Measurements from ENCODE around the gene EMP3. TPM values are rescaled to one million over a fixed set of nuclear protein-coding genes. Genes with fewer than 3 reads are reported as not detected.
"Not testable (repeated sequence)": the region's sequence is repeated elsewhere in the genome, so short reads cannot be mapped to it uniquely, and the experiment has no call there.

EMP3 gene
- total RNA-seq, 2 experiments from 2014 or later: 285 to 303 TPM

DNA sequence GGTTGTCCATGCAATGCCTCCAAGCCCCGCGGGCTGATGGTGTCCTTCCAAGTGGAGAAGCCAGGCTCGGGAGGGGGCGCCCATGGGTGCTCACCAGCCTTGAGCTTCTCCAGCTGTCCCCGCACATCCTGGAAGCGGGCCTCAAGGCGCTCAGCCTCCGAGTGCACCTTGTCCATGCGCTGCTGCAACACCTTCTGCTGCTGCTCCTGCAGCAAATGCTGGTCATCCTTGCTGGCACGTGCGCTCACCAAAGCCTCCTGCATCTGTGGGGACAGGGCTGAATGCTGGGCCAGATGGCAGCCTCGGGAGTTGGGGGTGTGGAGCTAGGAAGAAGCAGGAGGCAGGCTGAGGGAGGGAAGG lies 22.8 kb upstream of the EMP3 start:
- POLR2A ChIA-PET: no interaction called here
- no peak overlapping the region for H3K27ac Mint-ChIP-seq

GRCh38 chr19:48303367-48303766 lies 22.0 kb upstream of the EMP3 start:
- no peaks in the 10 kb centered on the region for H3K9me3 Mint-ChIP-seq
- no peak overlapping the region for H3K4me3 Mint-ChIP-seq
- POLR2A ChIA-PET: no interaction called here
- H3K27me3 Mint-ChIP-seq: peaks cover 2% of the 10 kb centered on the region
- no peaks in the 10 kb centered on the region for H3K4me1 Mint-ChIP-seq
- ATAC-seq (ENCODE audit: low read depth) (no peak), DNase-seq (no peak)
- no peak overlapping the region for H3K27ac Mint-ChIP-seq
- H3K36me3 Mint-ChIP-seq: no peaks in the 10 kb centered on the region

More for the DNA sequence above, 22.8 kb upstream of the EMP3 start:
- Mint-ChIP-seq H3K36me3 (no peaks in the 10 kb centered on the region), H3K4me3 (no peak overlapping the region), H3K9me3 (no peaks in the 10 kb centered on the region), H3K27me3 (peaks cover 2% of the 10 kb centered on the region), H3K4me1 (no peaks in the 10 kb centered on the region)
- ATAC-seq (ENCODE audit: low read depth) (no peak), DNase-seq (no peak)

DNA sequence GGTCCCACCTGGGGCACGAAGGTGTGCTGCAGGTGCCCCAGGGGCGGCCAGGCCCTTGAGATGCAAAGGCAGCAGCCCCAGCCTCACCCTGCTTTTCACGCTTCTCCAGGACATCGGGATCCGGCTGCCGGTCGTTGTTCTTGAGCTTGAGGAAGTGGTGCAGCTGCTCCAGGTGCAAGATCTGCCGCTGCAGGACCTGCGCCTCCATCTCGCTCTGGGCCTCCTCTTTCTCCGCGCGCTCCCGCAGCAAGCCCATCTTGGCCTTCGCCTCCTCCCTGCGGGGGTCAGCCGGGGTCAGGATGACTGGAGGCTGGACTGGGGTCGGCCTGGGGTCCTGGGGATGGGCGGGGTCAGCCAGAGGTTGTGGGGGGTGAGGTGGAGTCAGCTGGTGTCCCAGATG lies 21.5 kb upstream of the EMP3 start:
- Mint-ChIP-seq H3K4me1 (no peaks in the 10 kb centered on the region), H3K27ac (no peak overlapping the region), H3K27me3 (peaks cover 2% of the 10 kb centered on the region), H3K36me3 (no peaks in the 10 kb centered on the region), H3K9me3 (no peaks in the 10 kb centered on the region), H3K4me3 (no peak overlapping the region)
- ATAC-seq (ENCODE audit: low read depth) (no peak), DNase-seq (no peak)
- POLR2A ChIA-PET: no interaction called here

DNA sequence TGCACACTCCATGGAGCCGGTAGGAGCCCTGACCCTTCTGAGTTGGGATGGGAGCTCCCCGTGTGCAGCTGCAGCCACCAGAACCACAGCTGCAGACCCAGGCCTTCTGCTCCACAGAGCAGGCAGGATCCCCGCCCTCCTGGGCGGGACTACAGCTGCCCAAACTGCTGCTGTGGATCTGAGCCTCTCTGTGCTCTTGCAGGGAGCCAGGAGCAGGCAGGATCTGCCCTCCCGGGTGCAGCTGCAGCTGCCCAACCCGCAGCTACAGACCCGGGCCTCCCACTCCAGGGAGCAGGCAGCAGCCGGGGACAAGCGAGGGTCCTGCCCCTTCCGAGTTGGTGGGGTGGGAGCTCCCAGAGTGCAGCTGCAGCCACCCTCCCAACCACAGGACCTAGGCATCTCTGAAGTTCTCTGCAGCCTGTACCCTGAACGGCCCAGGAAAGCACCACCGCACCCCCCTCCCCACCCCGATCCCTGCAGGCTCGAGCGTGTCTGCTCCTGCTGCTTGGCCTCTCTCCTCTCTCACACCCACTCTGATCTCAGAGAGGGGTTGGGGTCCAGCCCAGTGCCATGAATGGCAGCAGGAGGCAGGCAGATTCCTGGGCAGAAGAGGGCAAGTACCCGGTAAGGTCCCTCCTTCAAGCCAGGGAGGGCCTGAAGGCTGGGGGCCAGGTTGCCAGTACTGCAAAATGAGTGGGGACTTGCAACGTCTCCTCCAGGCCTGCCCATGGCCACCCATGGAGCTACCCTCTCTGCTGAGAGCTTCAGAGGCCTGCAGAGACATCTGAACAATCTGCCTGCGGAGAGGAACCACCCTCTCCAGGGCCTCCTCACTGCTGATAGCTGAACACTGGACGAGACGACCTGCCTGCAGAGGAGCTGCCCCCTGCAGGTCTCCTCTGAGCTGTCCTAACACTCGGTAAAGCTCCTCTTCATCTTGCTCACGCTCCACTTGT lies 16.4 kb upstream of the EMP3 start:
- Mint-ChIP-seq H3K4me1 (no peaks in the 10 kb centered on the region), H3K36me3 (no peaks in the 10 kb centered on the region), H3K27me3 (peaks cover 4% of the 10 kb centered on the region), H3K4me3 (no peak overlapping the region), H3K27ac (no peak overlapping the region), H3K9me3 (no peaks in the 10 kb centered on the region)
- POLR2A ChIA-PET: no interaction called here
- ATAC-seq (ENCODE audit: low read depth) (no peak), DNase-seq (no peak)

DNA sequence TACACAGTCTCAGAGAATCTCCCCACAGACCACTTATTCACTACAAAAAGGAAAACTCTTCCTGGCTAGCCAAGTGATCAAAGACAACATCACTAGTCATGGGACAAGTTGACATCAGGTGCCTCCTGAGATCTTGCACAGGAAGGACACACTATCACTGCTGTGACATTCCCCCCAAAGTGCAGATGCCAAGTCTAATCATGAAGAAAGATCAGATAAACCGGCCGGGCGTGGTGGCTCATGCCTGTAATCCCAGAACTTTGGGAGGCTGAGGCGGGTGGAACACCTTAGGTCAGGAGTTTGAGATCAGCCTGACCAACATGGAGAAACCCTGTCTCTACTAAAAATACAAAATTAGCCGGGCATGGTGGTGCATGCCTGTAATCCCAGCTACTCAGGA lies 15.6 kb upstream of the EMP3 start:
- POLR2A ChIA-PET; H3K36me3 Mint-ChIP-seq; ATAC-seq (ENCODE audit: low read depth); H3K27me3 Mint-ChIP-seq; H3K4me1 Mint-ChIP-seq; DNase-seq; H3K4me3 Mint-ChIP-seq; H3K27ac Mint-ChIP-seq; H3K9me3 Mint-ChIP-seq: not testable (repeated sequence)

DNA sequence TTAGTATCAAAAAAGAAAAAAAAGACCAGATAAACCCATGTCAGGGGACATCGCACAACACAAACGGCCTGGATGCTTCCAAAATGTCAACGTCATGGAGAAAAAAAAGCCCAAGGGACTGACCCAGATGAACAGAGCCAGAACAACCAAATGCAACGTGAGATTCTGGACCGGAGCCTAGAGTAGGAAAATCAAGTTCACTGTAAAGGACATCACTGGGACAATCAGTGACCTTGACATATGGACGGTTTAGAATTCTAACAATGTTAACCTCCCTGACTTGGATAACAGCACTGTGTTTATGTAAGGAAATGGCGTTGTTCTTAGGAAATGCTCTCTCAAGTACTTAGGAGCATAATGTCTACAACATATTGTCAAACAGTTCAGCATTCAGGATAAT lies 15.1 kb upstream of the EMP3 start:
- POLR2A ChIA-PET: no interaction called here
- no peak for DNase-seq
- Mint-ChIP-seq H3K27ac (no peak overlapping the region), H3K27me3 (peaks cover 4% of the 10 kb centered on the region), H3K36me3 (no peaks in the 10 kb centered on the region), H3K4me1 (no peaks in the 10 kb centered on the region), H3K4me3 (no peak overlapping the region), H3K9me3 (no peaks in the 10 kb centered on the region)
- ATAC-seq (ENCODE audit: low read depth): no peak

DNA sequence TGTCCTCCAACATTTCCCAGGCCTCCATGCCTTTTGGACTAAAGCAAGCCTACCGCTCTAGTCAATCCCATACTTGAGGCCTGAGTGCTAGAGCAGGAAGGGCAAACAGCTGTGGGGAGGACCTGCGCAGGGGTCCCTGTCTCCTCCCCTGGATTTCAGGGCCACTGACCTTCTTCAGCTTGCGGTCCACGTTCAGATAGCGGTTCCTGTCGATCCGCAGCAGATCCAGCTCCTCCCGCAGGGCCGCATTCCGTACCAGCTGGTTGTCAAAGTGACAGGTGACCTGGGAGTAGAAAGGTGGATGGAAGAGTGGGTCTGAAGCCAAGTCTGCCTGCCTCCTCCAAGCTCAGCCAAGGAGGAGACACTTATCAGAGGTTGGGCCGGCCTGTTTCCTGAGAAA lies 14.0 kb upstream of the EMP3 start:
- POLR2A ChIA-PET: no interaction called here
- DNase-seq (no peak), ATAC-seq (ENCODE audit: low read depth) (no peak)
- no peak overlapping the region for H3K4me3 Mint-ChIP-seq
- no peak overlapping the region for H3K27ac Mint-ChIP-seq
- H3K27me3 Mint-ChIP-seq: peaks cover 4% of the 10 kb centered on the region
- no peaks in the 10 kb centered on the region for H3K4me1 Mint-ChIP-seq
- H3K36me3 Mint-ChIP-seq: no peaks in the 10 kb centered on the region
- no peaks in the 10 kb centered on the region for H3K9me3 Mint-ChIP-seq

GRCh38 chr19:48315712-48316111 lies 9.6 kb upstream of the EMP3 start:
- Mint-ChIP-seq H3K27me3 (no peaks in the 10 kb centered on the region), H3K27ac (no peak overlapping the region), H3K4me3 (no peak overlapping the region), H3K9me3 (no peaks in the 10 kb centered on the region), H3K36me3 (no peaks in the 10 kb centered on the region), H3K4me1 (peaks cover 9% of the 10 kb centered on the region)
- ATAC-seq (ENCODE audit: low read depth): no peak
- POLR2A ChIA-PET: interaction anchor here (0.7 kb wide), 1 partner anchor 26 kb away, joined by 3 read pairs; no protein-coding TSS in a partner anchor
- no peak for DNase-seq

DNA sequence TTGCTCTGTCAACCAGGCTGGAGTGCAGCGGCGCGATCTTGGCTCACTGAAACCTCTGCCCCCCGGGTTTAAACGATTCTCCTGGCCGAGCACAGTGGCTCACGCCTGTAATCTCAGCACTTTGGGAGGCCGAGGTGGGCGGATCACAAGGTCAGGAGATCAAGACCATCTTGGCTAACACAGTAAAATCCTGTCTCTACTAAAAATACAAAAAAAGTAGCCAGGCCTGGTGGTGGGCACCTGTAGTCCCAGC lies 7.7 kb upstream of the EMP3 start:
- not testable (repeated sequence) for H3K4me3 Mint-ChIP-seq; ATAC-seq (ENCODE audit: low read depth); H3K27ac Mint-ChIP-seq; DNase-seq; H3K9me3 Mint-ChIP-seq; H3K27me3 Mint-ChIP-seq; H3K36me3 Mint-ChIP-seq
- POLR2A ChIA-PET: interaction anchor here (0.9 to 9.5 kb wide), 2 partner anchors 15 to 73 kb away, joined by 3 to 223 read pairs; partner anchors contain the start of gene KDELR1
- H3K4me1 Mint-ChIP-seq: peaks cover 22% of the 10 kb centered on the region

DNA sequence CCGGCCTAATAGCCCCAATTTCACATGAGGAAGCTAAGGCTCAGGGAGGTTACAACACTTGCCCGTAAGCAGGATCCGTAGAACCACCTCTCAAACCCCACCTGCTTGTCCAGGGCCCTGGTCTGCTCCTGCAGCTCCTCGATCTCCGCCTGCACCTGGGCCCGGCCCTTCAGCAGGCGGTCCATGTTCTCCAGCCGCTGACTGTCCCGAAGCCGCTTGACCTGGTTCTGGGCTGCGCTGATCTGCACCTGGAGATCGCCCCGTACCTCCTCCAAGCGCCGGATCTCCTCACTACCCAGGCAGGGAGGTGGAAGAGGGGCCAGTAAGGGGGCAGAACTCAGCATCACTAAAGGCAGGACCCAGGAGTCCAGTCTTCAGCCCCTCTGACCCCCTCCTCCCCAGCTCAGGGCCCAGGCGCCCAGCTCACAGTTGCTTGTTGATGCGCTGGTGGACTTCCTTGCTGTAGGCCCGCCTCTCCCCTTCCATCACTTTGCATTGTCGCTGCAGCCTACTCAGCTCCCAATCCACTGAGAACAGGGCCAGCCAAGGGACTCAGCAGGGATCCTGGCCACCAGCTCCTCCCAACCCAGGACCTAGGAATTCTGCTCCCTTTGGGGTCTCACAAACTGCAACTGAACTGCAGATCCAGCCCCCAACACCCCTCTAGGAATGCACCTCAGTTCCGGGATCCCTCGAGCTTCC lies 6.9 kb upstream of the EMP3 start:
- DNase-seq (no peak), ATAC-seq (ENCODE audit: low read depth) (no peak)
- H3K36me3 Mint-ChIP-seq: no peaks in the 10 kb centered on the region
- no peak overlapping the region for H3K27ac Mint-ChIP-seq
- peaks cover 30% of the 10 kb centered on the region for H3K4me1 Mint-ChIP-seq
- POLR2A ChIA-PET: interaction anchor here (0.9 to 9.5 kb wide), 2 partner anchors 14 to 72 kb away, joined by 3 to 223 read pairs; partner anchors contain the start of gene KDELR1
- H3K9me3 Mint-ChIP-seq: no peaks in the 10 kb centered on the region
- H3K4me3 Mint-ChIP-seq: no peak overlapping the region
- no peaks in the 10 kb centered on the region for H3K27me3 Mint-ChIP-seq

DNA sequence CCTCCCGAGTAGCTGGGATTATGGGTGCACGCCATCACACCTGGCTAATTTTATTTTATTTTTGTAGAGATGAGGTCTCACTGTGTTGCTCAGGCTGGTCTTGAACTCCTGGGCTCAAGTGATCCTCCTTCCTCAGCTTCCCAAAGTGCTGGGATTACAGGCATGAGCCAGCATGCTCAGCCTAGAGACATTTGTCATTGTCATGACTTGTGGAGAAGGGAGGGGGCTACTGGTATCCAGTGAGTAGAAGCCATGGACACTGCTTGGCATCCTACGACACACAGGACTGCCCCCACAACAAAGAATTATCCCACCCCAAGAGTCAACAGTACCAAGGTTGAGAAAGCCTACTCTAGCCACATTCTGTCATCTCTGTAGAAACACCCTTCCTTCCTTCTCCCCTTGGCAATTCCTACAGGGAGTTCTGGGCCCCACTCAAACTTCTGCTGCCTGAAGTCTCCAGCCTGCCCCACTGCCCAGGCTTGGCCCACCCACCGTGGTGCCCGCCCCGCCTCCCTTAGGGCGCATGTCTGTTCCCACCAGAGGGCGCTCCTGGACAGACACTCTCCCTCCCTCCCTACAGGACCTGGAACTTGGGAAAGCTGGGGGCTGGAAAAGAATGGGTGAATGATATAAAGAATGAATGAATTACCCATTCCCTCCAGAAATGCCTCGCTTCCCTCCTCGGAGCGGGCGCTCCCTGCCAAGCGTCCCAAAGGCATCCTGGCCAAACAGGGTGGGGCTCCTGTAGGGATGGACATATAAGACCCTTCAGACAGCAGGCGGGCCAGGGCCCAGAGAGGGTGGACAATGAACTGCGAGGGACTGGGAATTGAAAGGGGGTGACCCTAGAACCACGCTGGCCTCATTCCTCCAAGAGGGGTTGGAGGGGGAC lies 5.5 kb upstream of the EMP3 start:
- H3K27me3 Mint-ChIP-seq: no peaks in the 10 kb centered on the region
- peak overlapping the region; percentile 100 for H3K27ac Mint-ChIP-seq
- DNase-seq (peak; percentile 84), ATAC-seq (ENCODE audit: low read depth) (peak; percentile 19)
- H3K9me3 Mint-ChIP-seq: no peaks in the 10 kb centered on the region
- peak overlapping the region; percentile 97 for H3K4me3 Mint-ChIP-seq
- POLR2A ChIA-PET: interaction anchor here (5.9 to 9.5 kb wide), 2 partner anchors 13 to 44 kb away, joined by 40 to 223 read pairs; partner anchors contain the start of genes SYNGR4 and TMEM143
- H3K36me3 Mint-ChIP-seq: peaks cover 1% of the 10 kb centered on the region
- H3K4me1 Mint-ChIP-seq: peaks cover 41% of the 10 kb centered on the region

GRCh38 chr19:48321372-48321621 lies 4.1 kb upstream of the EMP3 start:
- H3K4me3 Mint-ChIP-seq: peak overlapping the region; percentile 97
- peak overlapping the region; percentile 100 for H3K27ac Mint-ChIP-seq
- POLR2A ChIA-PET: interaction anchor here (0.6 to 9.5 kb wide), 8 partner anchors 11 to 298 kb away, joined by 3 to 223 read pairs (median 6); partner anchors contain the start of genes CARD8, KDELR1, RPL18 and SPHK2
- peaks cover 5% of the 10 kb centered on the region for H3K36me3 Mint-ChIP-seq
- H3K4me1 Mint-ChIP-seq: peaks cover 45% of the 10 kb centered on the region
- H3K27me3 Mint-ChIP-seq: no peaks in the 10 kb centered on the region
- DNase-seq (peak; percentile 95), ATAC-seq (ENCODE audit: low read depth) (peak; percentile 63)
- no peaks in the 10 kb centered on the region for H3K9me3 Mint-ChIP-seq

All from activated naive CD8-positive, alpha-beta T cell treated with anti-CD3 and anti-CD28 coated beads, Interleukin-2, amount 10 ng/mL, durations not matched to agents 7 days and 5 days (primary cell).